GM23248 (cell line): Measurements from ENCODE around the gene BICRA.

Source experiments
- EZH2 ChIP-seq: fragments of 200-600 bp; sonication (generic); IDR thresholded peaks from 2 replicates; pipeline ENCODE4 v1.6.1; 2018; ENCODE audit warnings: antibody characterized with exemption, mild to moderate bottlenecking; ENCODE audit not compliant: insufficient read depth, poor library complexity, severe bottlenecking
- EZH2phosphoT487 ChIP-seq: fragments of 200-600 bp; sonication (generic); IDR thresholded peaks from 2 replicates; pipeline ENCODE4 v1.6.1; 2018; ENCODE audit warnings: antibody characterized with exemption, moderate library complexity, mild to moderate bottlenecking, low read depth; ENCODE audit not compliant: insufficient read depth

GRCh38 chr19:47633996-47634395 lies 25.1 kb downstream of the BICRA start:
- TF ChIP-seq EZH2 (no peak), EZH2phosphoT487 (no peak)
